SK-N-SH (cell line): Measurements from ENCODE around the gene IMPG2. TPM values are rescaled to one million over a fixed set of nuclear protein-coding genes. Genes with fewer than 3 reads are reported as not detected.

Source experiments
- CTCF ChIA-PET: fragments of 300-600, 350-600 bp; formaldehyde crosslinking; extraction: SDS; loops from one replicate; lab custom pipeline; 2021; lab: Yijun Ruan, JAX
- POLR2A ChIA-PET: fragments of 350-600 bp; sonication (Branson Sonifier 250); formaldehyde crosslinking; extraction: SDS; loops from one replicate; lab custom pipeline; 2020; ENCODE audit warnings: antibody characterized with exemption, inconsistent platforms; lab: Yijun Ruan, JAX
- DNase-seq: peaks from one replicate; pipeline ENCODE4 v3.0.0; 2012
- H2AFZ ChIP-seq: fragments of 200-600 bp; sonication (generic); 2 replicates; pipeline ENCODE4 v1.8.1; 2016; ENCODE audit warnings: antibody characterized with exemption, mild to moderate bottlenecking, low read depth
- H3F3A ChIP-seq: fragments of 200-600 bp; sonication (generic); replicated peaks from 2 replicates; pipeline ENCODE3; 2016; ENCODE audit warnings: antibody characterized with exemption, mild to moderate bottlenecking; ENCODE audit not compliant: insufficient read depth
- H3K27ac ChIP-seq, 2 experiments: fragments of 200-500 bp in 1 of 2; fragments of 200-600 bp in 1 of 2; sonication (Bioruptor generic) in 1 of 2; sonication (generic), shearing (Covaris generic) in 1 of 2; 2 replicates each; pipeline versions ENCODE4 v1.5.1 to v1.6.1; 2014 to 2016; ENCODE audit warnings: low read depth in 2 of 2, inconsistent platforms in 1 of 2, low read length in 1 of 2, mild to moderate bottlenecking in 1 of 2, mixed read lengths in 1 of 2
- H3K27me3 ChIP-seq: fragments of 200-600 bp; sonication (generic), shearing (Covaris generic); 2 replicates; pipeline ENCODE4 v1.6.1; 2016; ENCODE audit warnings: mixed run types; ENCODE audit not compliant: insufficient read depth
- H3K36me3 ChIP-seq, 2 experiments: fragments of 200-500 bp in 1 of 2; fragments of 200-600 bp in 1 of 2; sonication (Bioruptor generic) in 1 of 2; sonication (generic) in 1 of 2; replicated peaks in 1 of 2; 2 replicates each; pipeline versions ENCODE3 to v1.5.1; 2014 to 2016; ENCODE audit warnings: low read length in 1 of 2, mild to moderate bottlenecking in 1 of 2; ENCODE audit not compliant: insufficient read depth in 2 of 2, control insufficient read depth in 1 of 2
- H3K4me1 ChIP-seq, 2 experiments: fragments of 200-500 bp in 1 of 2; fragments of 200-600 bp in 1 of 2; sonication (Bioruptor generic) in 1 of 2; sonication (generic), shearing (Covaris generic) in 1 of 2; 2 replicates each; pipeline versions ENCODE4 v1.5.1 to v1.6.1; 2014 to 2016; ENCODE audit warnings: low read depth in 1 of 2, low read length in 1 of 2, mixed run types in 1 of 2; ENCODE audit not compliant: insufficient read depth in 2 of 2, control insufficient read depth in 1 of 2
- H3K4me2 ChIP-seq: fragments of 200-600 bp; sonication (generic), shearing (Covaris generic); 2 replicates; pipeline ENCODE4 v1.6.1; 2017; ENCODE audit warnings: mixed run types
- H3K4me3 ChIP-seq, 2 experiments: fragments of 200-500 bp in 1 of 2; fragments of 200-600 bp in 1 of 2; sonication (Bioruptor generic) in 1 of 2; sonication (generic), shearing (Covaris generic) in 1 of 2; 2 replicates each; pipeline versions ENCODE4 v1.5.1 to v1.8.1; 2014 to 2016; ENCODE audit warnings: low read depth in 2 of 2, inconsistent platforms in 1 of 2, low read length in 1 of 2, mild to moderate bottlenecking in 1 of 2, mixed read lengths in 1 of 2, moderate library complexity in 1 of 2
- H3K79me2 ChIP-seq: fragments of 200-600 bp; sonication (generic); 2 replicates; pipeline ENCODE4 v1.8.1; 2017; ENCODE audit warnings: mild to moderate bottlenecking; ENCODE audit not compliant: insufficient read depth
- H3K9ac ChIP-seq: fragments of 200-600 bp; sonication (generic); 2 replicates; pipeline ENCODE4 v1.6.1; 2017; ENCODE audit warnings: mixed run types
- H3K9me2 ChIP-seq: fragments of 200-600 bp; sonication (generic); 2 replicates; pipeline ENCODE4 v1.6.1; 2017; ENCODE audit warnings: mixed run types
- H3K9me3 ChIP-seq: fragments of 200-600 bp; sonication (generic); 2 replicates; pipeline ENCODE4 v1.6.1; 2017; ENCODE audit warnings: mixed run types, mild to moderate bottlenecking, moderate library complexity
- H4K20me1 ChIP-seq: fragments of 200-600 bp; sonication (generic); 2 replicates; pipeline ENCODE4 v1.6.1; 2017; ENCODE audit warnings: mild to moderate bottlenecking, mixed run types; ENCODE audit not compliant: insufficient read depth
- CHD2 ChIP-seq: fragments of 150-350 bp; IDR thresholded peaks from 2 replicates; pipeline ENCODE4 v1.6.1; 2018; ENCODE audit warnings: low read length; ENCODE audit not compliant: partially characterized antibody
- ELF1 ChIP-seq: IDR thresholded peaks from 2 replicates; pipeline ENCODE4 v1.4.0; 2012
- EP300 ChIP-seq, 2 experiments: IDR thresholded peaks; 2 replicates each; pipeline versions ENCODE4 v1.4.0 to v1.6.1; 2012; ENCODE audit warnings: borderline replicate concordance in 1 of 2, low read depth in 1 of 2, low read length in 1 of 2
- FOSL2 ChIP-seq: IDR thresholded peaks from 2 replicates; pipeline ENCODE4 v1.4.0; 2012; ENCODE audit warnings: low read depth, mild to moderate bottlenecking, moderate library complexity, borderline replicate concordance
- FOXJ3 ChIP-seq: sonication (generic); formaldehyde crosslinking; IDR thresholded peaks from 2 replicates; pipeline ENCODE4 v1.5.1; 2020; ENCODE audit warnings: mild to moderate bottlenecking, missing genetic modification reagents
- FOXM1 ChIP-seq: IDR thresholded peaks from 2 replicates; pipeline ENCODE4 v1.4.0; 2012; ENCODE audit warnings: low read depth, mild to moderate bottlenecking
- MXI1 ChIP-seq: IDR thresholded peaks from 2 replicates; pipeline ENCODE4 v1.6.1; 2012; ENCODE audit warnings: mild to moderate bottlenecking, low read depth, low read length, improper control_type of control experiment
- NFIC ChIP-seq: IDR thresholded peaks from 2 replicates; pipeline ENCODE4 v1.4.0; 2012; ENCODE audit warnings: borderline replicate concordance
- NRF1 ChIP-seq: IDR thresholded peaks from 2 replicates; pipeline ENCODE4 v1.6.1; 2012; ENCODE audit warnings: low read depth, mild to moderate bottlenecking, low read length
- PBX3 ChIP-seq: IDR thresholded peaks from 2 replicates; pipeline ENCODE4; 2012
- POLR2AphosphoS5 ChIP-seq: IDR thresholded peaks from 2 replicates; pipeline ENCODE4 v1.6.1; 2012; ENCODE audit warnings: low read depth, low read length
- RAD21 ChIP-seq: IDR thresholded peaks from 2 replicates; pipeline ENCODE4 v1.6.1; 2012; ENCODE audit warnings: mild to moderate bottlenecking, low read length
- RXRA ChIP-seq: IDR thresholded peaks from 2 replicates; pipeline ENCODE4 v1.4.0; 2012; ENCODE audit warnings: low read depth, mild to moderate bottlenecking, borderline replicate concordance
- SIN3A ChIP-seq: IDR thresholded peaks from 2 replicates; pipeline ENCODE4 v1.6.1; 2012; ENCODE audit warnings: low read depth, mild to moderate bottlenecking, low read length, moderate library complexity, borderline replicate concordance
- SMC3 ChIP-seq: IDR thresholded peaks from 2 replicates; pipeline ENCODE4 v1.6.1; 2012; ENCODE audit warnings: low read depth, low read length, improper control_type of control experiment
- TCF12 ChIP-seq: IDR thresholded peaks from 2 replicates; pipeline ENCODE4 v1.4.0; 2012
- TEAD4 ChIP-seq: IDR thresholded peaks from 2 replicates; pipeline ENCODE4 v1.4.0; 2012; ENCODE audit warnings: mild to moderate bottlenecking, borderline replicate concordance; ENCODE audit not compliant: insufficient read depth
- USF2 ChIP-seq: fragments of 150-350 bp; IDR thresholded peaks from 2 replicates; pipeline ENCODE4 v1.6.1; 2017; ENCODE audit warnings: antibody characterized with exemption, low read length, low read depth, borderline replicate concordance
- WGBS: methylation state at CpG from one replicate; pipeline ENCODE4 v1.1.6; 2017; ENCODE audit warnings: low lambda C conversion rate; 5-methylcytosine and 5-hydroxymethylcytosine counted together
- polyA plus RNA-seq, 3 experiments: library from polyadenylated mRNA; depleted of rRNA; stranded (reverse); fragments of >200 nt; gene quantifications; 2 replicates each; pipeline ENCODE4 v1.2.3, GENCODE V29; 2012
- TF ChIP-seq, protein P1 (sequence below): IDR thresholded peaks from 2 replicates; pipeline ENCODE4 v1.4.0; 2012; ENCODE audit warnings: low read depth, borderline replicate concordance
- TF ChIP-seq, protein P2 (sequence below): fragments of 150-350 bp; IDR thresholded peaks from 2 replicates; pipeline ENCODE4 v1.6.1; 2016; ENCODE audit warnings: mild to moderate bottlenecking, low read depth, low read length
- TF ChIP-seq, protein P3 (sequence below): IDR thresholded peaks from 2 replicates; pipeline ENCODE4 v1.4.0; 2012; ENCODE audit warnings: low read depth, borderline replicate concordance

IMPG2 gene
- polyA plus RNA-seq, 1 of the 3 experiments (the other 2 are of a cell fraction) = 0.03 TPM

- TF ChIP-seq MXI1 (no peak), PBX3 (no peak)
Measured at GRCh38 chr3:101333883-101334282, 13.5 kb upstream of the IMPG2 start (continued).

GRCh38 chr3:101329016-101329673 lies 8.8 kb upstream of the IMPG2 start:
- Histone ChIP-seq H3K36me3 (peaks cover 15 to 43% of the 10 kb centered on the region in 2 experiments), H3K9me2 (no peaks in the 10 kb centered on the region; the same call in 1 of the 2 replicates), H3K9ac (no peak overlapping the region), H3F3A (no peaks in the 10 kb centered on the region), H3K9me3 (no peaks in the 10 kb centered on the region), H3K4me1 (no peaks in the 10 kb centered on the region; a peak in 1 of 4 replicates), H3K4me3 (no peak overlapping the region), H3K27me3 (no peaks in the 10 kb centered on the region), H3K27ac (no peak overlapping the region), H2AFZ (no peak overlapping the region), H4K20me1 (no peaks in the 10 kb centered on the region), H3K4me2 (no peak overlapping the region), H3K79me2 (no peaks in the 10 kb centered on the region; the same call in 1 of the 2 replicates)
- TF ChIP-seq TCF12 = no peak
- no peak for TF ChIP-seq FOSL2
- TF ChIP-seq FOXM1 = no peak
- TF ChIP-seq MXI1 = no peak
- no peak for TF ChIP-seq FOXJ3 (CRISPR knock-in tag)
- no peak for TF ChIP-seq EP300 (IDR thresholded peaks at IDR 0.05; ENCODE audit: borderline replicate concordance in 1 of 2, low read depth in 1 of 2, low read length in 1 of 2)
- TF ChIP-seq, protein P1, sequence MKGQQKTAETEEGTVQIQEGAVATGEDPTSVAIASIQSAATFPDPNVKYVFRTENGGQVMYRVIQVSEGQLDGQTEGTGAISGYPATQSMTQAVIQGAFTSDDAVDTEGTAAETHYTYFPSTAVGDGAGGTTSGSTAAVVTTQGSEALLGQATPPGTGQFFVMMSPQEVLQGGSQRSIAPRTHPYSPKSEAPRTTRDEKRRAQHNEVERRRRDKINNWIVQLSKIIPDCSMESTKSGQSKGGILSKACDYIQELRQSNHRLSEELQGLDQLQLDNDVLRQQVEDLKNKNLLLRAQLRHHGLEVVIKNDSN = no peak
- no peak for TF ChIP-seq SIN3A
- no peak for TF ChIP-seq NRF1
- TF ChIP-seq, protein P2, sequence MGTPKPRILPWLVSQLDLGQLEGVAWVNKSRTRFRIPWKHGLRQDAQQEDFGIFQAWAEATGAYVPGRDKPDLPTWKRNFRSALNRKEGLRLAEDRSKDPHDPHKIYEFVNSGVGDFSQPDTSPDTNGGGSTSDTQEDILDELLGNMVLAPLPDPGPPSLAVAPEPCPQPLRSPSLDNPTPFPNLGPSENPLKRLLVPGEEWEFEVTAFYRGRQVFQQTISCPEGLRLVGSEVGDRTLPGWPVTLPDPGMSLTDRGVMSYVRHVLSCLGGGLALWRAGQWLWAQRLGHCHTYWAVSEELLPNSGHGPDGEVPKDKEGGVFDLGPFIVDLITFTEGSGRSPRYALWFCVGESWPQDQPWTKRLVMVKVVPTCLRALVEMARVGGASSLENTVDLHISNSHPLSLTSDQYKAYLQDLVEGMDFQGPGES = no peak
- no peak for TF ChIP-seq SMC3
- TF ChIP-seq NFIC = no peak
- no peak for TF ChIP-seq USF2
- TF ChIP-seq, protein P3, sequence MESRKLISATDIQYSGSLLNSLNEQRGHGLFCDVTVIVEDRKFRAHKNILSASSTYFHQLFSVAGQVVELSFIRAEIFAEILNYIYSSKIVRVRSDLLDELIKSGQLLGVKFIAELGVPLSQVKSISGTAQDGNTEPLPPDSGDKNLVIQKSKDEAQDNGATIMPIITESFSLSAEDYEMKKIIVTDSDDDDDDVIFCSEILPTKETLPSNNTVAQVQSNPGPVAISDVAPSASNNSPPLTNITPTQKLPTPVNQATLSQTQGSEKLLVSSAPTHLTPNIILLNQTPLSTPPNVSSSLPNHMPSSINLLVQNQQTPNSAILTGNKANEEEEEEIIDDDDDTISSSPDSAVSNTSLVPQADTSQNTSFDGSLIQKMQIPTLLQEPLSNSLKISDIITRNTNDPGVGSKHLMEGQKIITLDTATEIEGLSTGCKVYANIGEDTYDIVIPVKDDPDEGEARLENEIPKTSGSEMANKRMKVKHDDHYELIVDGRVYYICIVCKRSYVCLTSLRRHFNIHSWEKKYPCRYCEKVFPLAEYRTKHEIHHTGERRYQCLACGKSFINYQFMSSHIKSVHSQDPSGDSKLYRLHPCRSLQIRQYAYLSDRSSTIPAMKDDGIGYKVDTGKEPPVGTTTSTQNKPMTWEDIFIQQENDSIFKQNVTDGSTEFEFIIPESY = no peak
- no peak for TF ChIP-seq RAD21
- TF ChIP-seq RXRA = no peak
- TF ChIP-seq POLR2AphosphoS5 = no peak
- no peak for TF ChIP-seq CHD2
- TF ChIP-seq TEAD4 = no peak
- no peak for TF ChIP-seq ELF1
- 93% methylated on average over 7 of the region's 7 CpGs for WGBS
- ChIA-PET CTCF (no interaction called here), POLR2A (no interaction called here)
- no peak for DNase-seq
